ENCODE results near the gene UBQLNL. TPM values are rescaled to one million over a fixed set of nuclear protein-coding genes. Genes with fewer than 3 reads are reported as not detected.

UBQLNL gene
- total and polyA plus RNA-seq, 2 of the 13 experiments (the other 11 are each of a cell fraction or from before 2014, with no cell fraction given): 0.08 TPM; not detected in 1

GRCh38 chr11:5553343-5553742 is 36.8 kb upstream of the UBQLNL start:
- TF ChIP-seq ZNF10 (CRISPR knock-in tag; IDR thresholded peaks at IDR 0.05; ENCODE audit: borderline replicate concordance, low read depth) (no peak), HIC2 (CRISPR knock-in tag; IDR thresholded peaks at IDR 0.05; ENCODE audit: low read depth) (no peak), ZXDC (CRISPR knock-in tag; IDR thresholded peaks at IDR 0.05) (no peak), ZKSCAN5 (CRISPR knock-in tag; IDR thresholded peaks at IDR 0.05) (no peak), HOXA5 (CRISPR knock-in tag; IDR thresholded peaks at IDR 0.05) (no peak)
- TF ChIP-seq, protein P1, sequence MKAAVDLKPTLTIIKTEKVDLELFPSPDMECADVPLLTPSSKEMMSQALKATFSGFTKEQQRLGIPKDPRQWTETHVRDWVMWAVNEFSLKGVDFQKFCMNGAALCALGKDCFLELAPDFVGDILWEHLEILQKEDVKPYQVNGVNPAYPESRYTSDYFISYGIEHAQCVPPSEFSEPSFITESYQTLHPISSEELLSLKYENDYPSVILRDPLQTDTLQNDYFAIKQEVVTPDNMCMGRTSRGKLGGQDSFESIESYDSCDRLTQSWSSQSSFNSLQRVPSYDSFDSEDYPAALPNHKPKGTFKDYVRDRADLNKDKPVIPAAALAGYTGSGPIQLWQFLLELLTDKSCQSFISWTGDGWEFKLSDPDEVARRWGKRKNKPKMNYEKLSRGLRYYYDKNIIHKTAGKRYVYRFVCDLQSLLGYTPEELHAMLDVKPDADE (CRISPR knock-in tag; IDR thresholded peaks at IDR 0.05): no peak
- TF ChIP-seq, protein P2, sequence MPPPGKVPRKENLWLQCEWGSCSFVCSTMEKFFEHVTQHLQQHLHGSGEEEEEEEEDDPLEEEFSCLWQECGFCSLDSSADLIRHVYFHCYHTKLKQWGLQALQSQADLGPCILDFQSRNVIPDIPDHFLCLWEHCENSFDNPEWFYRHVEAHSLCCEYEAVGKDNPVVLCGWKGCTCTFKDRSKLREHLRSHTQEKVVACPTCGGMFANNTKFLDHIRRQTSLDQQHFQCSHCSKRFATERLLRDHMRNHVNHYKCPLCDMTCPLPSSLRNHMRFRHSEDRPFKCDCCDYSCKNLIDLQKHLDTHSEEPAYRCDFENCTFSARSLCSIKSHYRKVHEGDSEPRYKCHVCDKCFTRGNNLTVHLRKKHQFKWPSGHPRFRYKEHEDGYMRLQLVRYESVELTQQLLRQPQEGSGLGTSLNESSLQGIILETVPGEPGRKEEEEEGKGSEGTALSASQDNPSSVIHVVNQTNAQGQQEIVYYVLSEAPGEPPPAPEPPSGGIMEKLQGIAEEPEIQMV (CRISPR knock-in tag; IDR thresholded peaks at IDR 0.05; ENCODE audit: low read depth): no peak
- H3K9ac ChIP-seq (ENCODE audit: insufficient read depth, low read depth, low read length): no peak overlapping the region
- no peaks in the 10 kb centered on the region for H3K4me1 ChIP-seq (ENCODE audit: insufficient read depth, low read length)
- DNase-seq (ENCODE audit: low spot score) (no peak), FAIRE-seq (no peak), ATAC-seq (no peak)
- no peaks in the 10 kb centered on the region for H3K27me3 ChIP-seq (ENCODE audit: control insufficient read depth in 1 of 2, insufficient read depth in 2 of 2, low read length in 2 of 2)
- H3K79me2 ChIP-seq (ENCODE audit: insufficient read depth, low read length): no peaks in the 10 kb centered on the region
- no peak overlapping the region for H3K27ac ChIP-seq (ENCODE audit: extremely low read length, insufficient read depth, low read length)
- H4K20me1 ChIP-seq (ENCODE audit: insufficient read depth, low read length): no peaks in the 10 kb centered on the region
- no peaks in the 10 kb centered on the region for H3K36me3 ChIP-seq (replicated peaks in 1 of 2; ENCODE audit: control insufficient read depth in 1 of 2, insufficient read depth in 2 of 2, low read length in 2 of 2)
- no peak overlapping the region for H3K4me2 ChIP-seq (ENCODE audit: low read depth, low read length)
- CTCF ChIA-PET (ENCODE audit: low intra/inter-chr PET ratio, low total read pairs): no interaction called here
- H2AFZ ChIP-seq (ENCODE audit: low read length): no peak overlapping the region
- no peak overlapping the region for H3K4me3 ChIP-seq (replicated peaks in 1 of 3; ENCODE audit: insufficient read depth in 1 of 3, low read depth in 2 of 3, low read length in 3 of 3)
- intact Hi-C loops (cut with micrococcal nuclease; ENCODE audit: unreplicated experiment) (no loop called here), in situ Hi-C loops (cut with HindIII; ENCODE audit: extremely low pct_ligation_motif_present, low pct_unique_long_range_greater_than_20kb) (no loop called here)
- BruUV-seq (replicated peaks): no TSS peak
- H3K9me3 ChIP-seq (ENCODE audit: low read length): no peaks in the 10 kb centered on the region
- POLR2A ChIA-PET: no interaction called here
